Renal cortical epithelial cell (primary cell): ENCODE results near the gene RBM28. TPM values are rescaled to one million over a fixed set of nuclear protein-coding genes. Genes with fewer than 3 reads are reported as not detected.

Experiments
- DNase-seq: peaks from one replicate; pipeline ENCODE4 v3.0.0-alpha.2; 2011; ENCODE audit warnings: low read depth
- total RNA-seq: library from RNA; depleted of rRNA; stranded (reverse); fragments of >200 nt; gene quantifications from 2 replicates; pipeline ENCODE4 v1.2.3, GENCODE V29; 2014

The RBM28 gene
- 13.4 and 22.0 TPM in 2 replicates for total RNA-seq

DNA sequence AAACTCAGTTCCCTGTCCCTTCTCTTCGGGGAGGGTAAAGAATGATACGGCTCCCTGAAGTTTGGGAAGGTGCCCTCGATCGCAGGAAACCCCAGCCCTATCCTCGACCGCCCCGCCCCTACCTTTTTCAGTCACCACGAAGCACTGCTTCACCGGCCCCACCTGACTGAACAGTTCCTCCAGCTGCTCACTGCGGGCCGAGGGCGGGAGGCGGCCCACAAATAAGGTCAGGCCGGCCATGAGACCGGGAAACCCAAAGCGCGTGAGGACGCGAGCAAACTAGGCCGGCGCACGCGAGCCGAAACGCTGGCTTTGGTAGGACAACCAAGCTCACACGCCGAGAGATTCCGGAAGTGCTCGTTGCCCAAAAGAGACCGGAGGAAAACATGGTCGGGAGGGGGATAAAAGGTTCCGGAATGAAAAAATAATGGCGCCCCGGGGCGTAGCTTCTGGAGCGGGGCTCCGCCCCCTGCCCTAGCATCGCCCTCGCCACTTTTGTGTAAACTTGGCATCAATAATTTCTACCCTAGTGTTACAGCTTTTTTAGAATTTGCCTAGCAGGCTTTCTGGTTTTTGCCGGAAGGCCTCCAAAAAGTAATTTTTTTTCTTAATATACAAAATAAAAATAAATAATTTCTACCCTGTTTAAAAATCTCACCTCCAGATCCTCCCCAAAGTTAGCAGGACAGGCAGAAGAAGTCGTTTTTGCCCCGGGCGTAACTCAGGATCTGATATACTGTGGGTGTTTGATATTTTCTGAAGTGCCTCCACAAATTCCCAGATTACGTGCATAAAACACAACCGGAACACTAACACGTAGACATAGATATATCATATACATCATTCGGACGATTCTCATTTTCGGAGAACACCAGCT lies at the start of gene RBM28:
TSS of gene RBM28 (minus strand) at position 355 of the 877 bp plus-strand sequence. CDS start at position 240, 115 bp downstream.
- peak; percentile 75 for DNase-seq

- DNase-seq: no peak
Observed at GRCh38 chr7:128392446-128393327, 49.0 kb upstream of the RBM28 start.

DNA sequence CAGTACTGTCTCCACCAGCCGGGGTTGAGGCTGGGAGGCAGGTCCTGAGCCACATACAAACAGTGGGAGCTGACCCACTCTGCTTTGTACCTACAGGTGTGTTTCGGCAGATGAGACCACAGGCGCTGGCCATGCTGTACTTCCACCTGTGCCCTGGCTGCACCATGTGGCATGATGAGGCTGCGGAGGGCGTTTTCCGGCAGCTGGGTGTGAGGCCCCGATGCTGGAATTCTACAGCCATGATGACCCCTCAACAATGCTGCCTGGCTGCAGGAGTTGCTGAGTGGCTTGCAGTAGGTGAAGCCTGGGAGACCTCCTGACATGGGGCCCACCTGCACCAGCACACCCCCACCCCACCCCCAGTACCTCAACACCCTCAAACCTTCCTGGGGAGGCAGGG lies 48.1 kb upstream of the RBM28 start:
- DNase-seq: no peak

GRCh38 chr7:128390871-128391565 lies 47.3 kb upstream of the RBM28 start:
- no peak for DNase-seq

DNA sequence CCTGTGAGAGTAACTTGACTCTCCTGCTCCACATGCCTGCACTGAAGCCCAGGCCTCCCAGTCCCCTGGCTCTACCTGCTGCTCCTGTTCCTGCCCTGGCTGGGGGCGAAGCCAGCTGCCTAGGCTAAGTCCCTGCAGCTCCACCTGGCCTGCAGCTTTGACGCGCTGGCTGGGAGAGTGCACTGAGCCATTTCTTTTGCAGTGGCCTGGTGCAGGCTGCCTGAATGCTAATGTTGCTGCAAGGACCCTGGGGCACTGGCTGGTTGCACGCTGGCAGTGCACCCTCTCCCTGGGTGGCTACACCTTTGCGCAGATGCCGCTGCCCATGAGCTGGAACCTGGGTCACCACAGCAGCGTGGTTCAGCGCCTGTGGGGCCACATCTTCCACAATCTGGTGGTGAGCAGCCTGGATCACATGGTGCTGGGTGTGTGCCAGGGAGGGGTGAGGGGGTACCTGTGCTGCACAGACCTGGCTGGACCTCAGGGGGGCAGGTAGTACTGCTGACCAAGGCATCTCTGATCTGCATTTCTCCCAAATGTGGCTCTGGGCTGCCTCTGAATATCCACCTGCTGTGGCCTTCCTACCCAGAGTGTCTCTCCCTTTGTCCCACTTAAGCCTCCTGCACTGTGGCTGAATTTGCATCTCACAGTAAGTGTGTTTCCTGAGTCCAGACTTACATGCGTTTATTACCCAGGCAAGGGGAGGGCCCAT lies 46.1 kb upstream of the RBM28 start:
- DNase-seq: no peak

- DNase-seq: no peak
Observed at GRCh38 chr7:128389085-128389617, 45.4 kb upstream of the RBM28 start.

DNA sequence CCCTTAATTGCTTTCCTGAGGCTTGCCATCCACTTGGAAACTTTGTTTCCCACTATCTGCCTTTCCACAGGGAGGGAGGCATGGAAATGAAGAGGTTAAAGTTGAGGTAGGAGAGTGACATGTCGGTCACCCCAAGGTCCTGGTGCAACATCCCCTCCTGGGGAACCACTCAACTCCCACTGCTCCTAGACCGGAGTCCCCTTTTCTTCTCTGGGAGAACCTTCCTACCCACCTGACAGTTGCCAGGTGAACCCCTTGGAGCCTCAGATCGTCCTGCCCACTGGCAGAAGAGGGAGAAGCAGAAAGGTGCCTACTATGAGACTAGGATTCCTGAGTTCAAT lies 44.4 kb upstream of the RBM28 start:
- DNase-seq: no peak

DNA sequence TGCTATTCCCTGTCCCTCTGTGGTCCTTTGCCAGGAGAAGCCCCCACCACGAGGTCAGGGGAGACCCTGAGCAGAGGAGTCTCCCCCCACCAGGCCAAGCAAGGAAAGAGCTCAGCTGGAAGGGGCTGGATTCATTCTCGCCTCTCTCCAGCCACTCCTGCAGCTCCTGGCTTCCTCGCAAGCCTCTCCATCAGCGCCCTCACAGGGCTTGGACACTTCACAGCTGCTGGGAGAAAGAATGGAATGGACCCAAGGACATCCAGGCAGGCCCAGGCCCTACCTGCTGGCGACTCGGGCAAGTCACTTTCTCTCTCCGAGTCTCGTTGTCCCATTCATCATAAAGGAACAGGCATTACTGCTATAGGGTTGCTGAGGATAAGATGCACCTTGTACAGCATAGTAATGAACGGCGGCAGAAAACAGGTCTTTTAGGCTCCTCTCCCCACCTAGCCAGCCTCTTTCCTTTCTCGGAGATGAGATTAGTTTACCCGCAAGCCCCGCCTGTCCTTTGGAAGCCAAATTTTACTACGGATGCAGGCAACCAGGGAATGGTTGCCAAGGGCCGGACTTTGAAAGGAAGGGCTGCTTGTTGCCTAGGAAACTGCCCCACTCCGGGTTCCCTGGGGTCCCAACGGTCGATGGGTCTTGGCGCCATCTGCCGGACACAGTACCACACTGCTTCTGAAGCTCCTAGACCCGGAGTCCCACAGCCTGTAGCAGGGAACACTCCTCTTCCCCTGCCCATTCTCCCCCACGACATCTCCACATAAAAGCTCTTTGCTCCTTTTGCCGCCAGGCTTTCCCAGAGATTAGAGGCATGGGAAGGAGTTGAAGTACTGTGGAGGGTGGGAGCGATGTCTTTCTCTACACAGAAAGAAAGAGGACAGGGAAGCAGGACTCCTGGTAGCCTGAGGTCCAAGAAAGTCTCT lies 43.8 kb upstream of the RBM28 start:
- peak; percentile 25 for DNase-seq

DNA sequence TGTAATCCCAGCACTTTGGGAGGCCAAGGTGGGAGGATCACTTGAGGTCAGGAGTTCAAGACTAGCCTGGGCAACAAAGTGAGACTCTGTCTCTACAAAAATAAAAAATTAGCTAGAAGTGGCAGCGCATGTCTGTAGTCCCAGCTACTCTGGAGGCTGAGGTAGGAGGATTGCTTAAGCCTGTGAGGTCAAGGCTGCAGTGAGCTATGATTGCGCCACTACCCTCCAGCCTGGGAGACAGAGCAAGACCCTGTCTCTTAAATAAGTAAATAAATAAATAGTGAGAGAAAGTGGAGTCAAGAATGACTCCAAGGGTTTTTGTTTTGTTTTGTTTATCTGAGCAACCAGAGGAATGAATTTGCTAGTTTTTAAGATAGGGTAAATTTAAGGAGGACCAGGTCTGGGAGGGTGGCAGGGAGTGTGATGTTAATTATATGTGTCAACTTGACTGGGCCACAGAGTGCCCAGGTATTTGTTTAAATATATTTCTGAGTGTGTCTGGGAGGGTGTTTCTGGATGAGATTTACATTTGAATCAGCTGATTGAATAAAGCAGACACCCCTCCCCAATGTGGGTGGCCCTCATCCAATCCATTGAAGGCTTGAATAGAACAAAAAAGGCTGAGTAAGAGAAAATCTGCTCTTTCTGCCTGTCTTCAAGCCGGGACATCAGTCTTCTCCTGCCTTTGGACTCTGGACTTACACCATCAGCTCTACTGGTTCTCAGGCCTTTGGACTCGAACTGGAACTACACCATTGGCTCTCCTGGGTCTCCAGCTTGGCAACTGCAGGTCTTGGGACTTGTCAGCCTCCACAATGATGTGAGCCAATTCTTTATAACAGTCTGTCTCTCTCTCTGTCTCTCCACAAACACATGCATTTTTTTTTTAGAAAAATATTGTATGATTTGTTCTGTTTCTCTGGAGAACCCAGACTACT lies 42.5 kb upstream of the RBM28 start:
- DNase-seq: no peak

GRCh38 chr7:128384726-128385125 lies 41.0 kb upstream of the RBM28 start:
- no peak for DNase-seq

GRCh38 chr7:128383776-128384175 lies 40.1 kb upstream of the RBM28 start:
- DNase-seq: no peak

DNA sequence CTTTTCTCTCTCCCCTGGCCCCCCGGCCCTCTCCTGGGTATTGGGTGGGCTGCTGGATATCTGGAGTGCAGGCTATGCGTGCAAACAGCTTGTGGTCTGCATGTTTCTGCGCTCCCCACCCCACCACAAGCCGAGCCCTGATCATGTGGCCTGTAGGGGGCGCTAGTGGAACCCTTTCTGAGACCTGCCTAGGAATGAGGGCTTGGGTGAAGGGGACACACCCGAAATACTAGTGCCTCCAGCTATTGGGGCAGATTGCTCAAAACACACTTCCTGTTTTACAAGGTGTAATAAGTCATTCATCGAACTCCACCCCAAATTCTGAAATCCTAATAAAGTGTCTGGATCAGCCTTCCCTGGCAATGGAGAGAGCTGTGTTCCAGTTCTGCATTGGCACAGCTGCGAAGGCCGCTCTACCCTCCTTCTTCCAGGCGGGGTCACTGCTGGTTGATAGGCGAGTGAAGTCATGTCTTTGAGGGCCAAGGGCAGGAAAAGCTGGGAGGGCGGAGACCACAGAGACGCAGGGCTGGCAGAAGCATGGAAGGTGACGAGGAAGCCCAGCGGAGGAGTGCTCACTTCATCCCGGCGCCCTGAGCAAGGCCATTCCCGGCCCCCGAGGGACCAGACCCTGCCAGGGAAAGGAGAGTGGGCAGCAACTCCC lies 37.6 kb upstream of the RBM28 start:
- DNase-seq: no peak

DNA sequence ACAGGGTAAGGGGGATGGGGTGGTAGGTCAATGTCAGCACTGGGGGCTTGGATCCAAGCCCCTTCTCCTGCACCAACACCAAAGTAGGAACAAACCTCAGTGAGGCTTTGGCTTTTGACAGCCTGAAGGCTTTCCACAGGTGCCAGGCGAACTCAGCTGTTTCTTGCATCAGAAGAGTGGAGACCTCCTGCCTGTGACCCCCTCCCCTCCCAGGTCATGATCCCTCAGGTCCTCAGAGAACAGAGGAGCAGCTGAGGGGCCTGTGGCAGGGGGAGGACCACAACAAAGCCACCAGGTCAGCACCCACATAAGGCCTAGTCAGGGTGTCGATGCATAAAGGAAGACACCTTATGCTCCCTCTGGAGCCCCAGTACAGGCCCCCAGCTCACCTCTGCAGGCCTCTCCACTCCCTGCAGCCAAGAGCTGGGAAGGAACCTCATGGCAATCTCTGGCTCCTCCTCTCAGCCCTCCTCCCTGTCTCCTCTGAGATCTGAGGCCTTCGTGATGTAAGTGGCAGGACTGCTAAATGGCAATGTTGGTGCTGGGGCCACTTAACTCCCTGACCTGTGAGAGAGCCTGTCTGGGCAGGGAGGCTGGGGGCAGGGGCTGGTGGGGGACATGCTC lies 36.9 kb upstream of the RBM28 start:
- DNase-seq: no peak

GRCh38 chr7:128379900-128380479 lies 36.3 kb upstream of the RBM28 start:
- DNase-seq: no peak

GRCh38 chr7:128378637-128379036 lies 34.9 kb upstream of the RBM28 start:
- DNase-seq: no peak

DNA sequence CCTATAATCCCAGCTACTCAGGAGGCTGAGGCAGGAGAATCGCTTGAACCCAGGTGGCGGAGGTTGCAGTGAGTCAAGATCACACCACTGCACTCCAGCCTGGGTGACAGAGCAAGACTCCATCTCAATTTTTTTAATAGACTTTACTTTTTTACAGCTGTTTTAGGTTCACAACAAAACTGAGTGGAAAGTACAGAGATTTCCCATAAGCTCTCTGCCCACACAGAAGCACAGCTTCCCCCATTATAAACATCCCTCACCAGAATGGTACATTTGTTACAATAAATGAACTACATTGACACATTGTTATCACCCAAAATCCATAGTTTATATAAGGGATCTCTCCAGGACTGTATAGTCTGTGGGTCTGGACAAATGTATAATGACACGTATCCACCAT lies 32.4 kb upstream of the RBM28 start:
- no peak for DNase-seq

GRCh38 chr7:128374041-128374440 lies 30.3 kb upstream of the RBM28 start:
- no peak for DNase-seq

GRCh38 chr7:128373606-128374005 lies 29.9 kb upstream of the RBM28 start:
- DNase-seq: no peak
